Neuron (in vitro differentiated cells): ENCODE data around the gene OR6T1.

ENCODE experiments used
- H2AFZ ChIP-seq: one replicate; pipeline ENCODE4 v1.6.1; 2013; ENCODE audit warnings: low read depth, mild to moderate bottlenecking, inconsistent platforms, low read length, moderate library complexity
- H3K27me3 ChIP-seq: one replicate; pipeline ENCODE4 v1.6.1; 2013; ENCODE audit warnings: low read length; ENCODE audit not compliant: insufficient read depth
- H3K36me3 ChIP-seq: one replicate; pipeline ENCODE4 v1.6.1; 2013; ENCODE audit warnings: low read length; ENCODE audit not compliant: insufficient read depth
- H3K4me1 ChIP-seq: one replicate; pipeline ENCODE4 v1.6.1; 2013; ENCODE audit warnings: low read length; ENCODE audit not compliant: insufficient read depth
- H3K4me3 ChIP-seq: 2 replicates; pipeline ENCODE4 v1.5.1; 2013; ENCODE audit warnings: mild to moderate bottlenecking, low read length, moderate library complexity
- H3K9me3 ChIP-seq: one replicate; pipeline ENCODE4 v1.6.1; 2013; ENCODE audit warnings: low read length

OR6T1 gene

GRCh38 chr11:123903932-123904331 is 39.7 kb downstream of the OR6T1 start:
- H3K9me3 ChIP-seq = no peaks in the 10 kb centered on the region
- H2AFZ ChIP-seq = no peak overlapping the region
- H3K27me3 ChIP-seq = no peaks in the 10 kb centered on the region
- H3K4me3 ChIP-seq = no peak overlapping the region
- no peaks in the 10 kb centered on the region for H3K4me1 ChIP-seq
- H3K36me3 ChIP-seq = no peaks in the 10 kb centered on the region

- H3K36me3 ChIP-seq = no peaks in the 10 kb centered on the region
- no peaks in the 10 kb centered on the region for H3K4me1 ChIP-seq
- no peaks in the 10 kb centered on the region for H3K27me3 ChIP-seq
- H3K9me3 ChIP-seq = no peaks in the 10 kb centered on the region
- no peak within 1 kb of the TSS for H3K4me3 ChIP-seq
- no peak within 1 kb of the TSS for H2AFZ ChIP-seq
Observed at GRCh38 chr11:123901867-123902266, 41.8 kb downstream of the OR6T1 start, which contains the start of gene OR8D4. OR8D4 (plus strand) TSS chr11:123902167; CDS start chr11:123906432, 4,265 bp downstream.

GRCh38 chr11:123899792-123900191 is 43.8 kb downstream of the OR6T1 start:
- no peaks in the 10 kb centered on the region for H3K9me3 ChIP-seq
- H2AFZ ChIP-seq = no peak overlapping the region
- H3K36me3 ChIP-seq = no peaks in the 10 kb centered on the region

More at GRCh38 chr11:123899792-123900191, 43.8 kb downstream of the OR6T1 start:
- Histone ChIP-seq H3K4me1 (no peaks in the 10 kb centered on the region), H3K27me3 (no peaks in the 10 kb centered on the region), H3K4me3 (no peak overlapping the region)
